GM18508 (cell line): Measurements from ENCODE around the gene TPSB2.
"Not testable (repeated sequence)": the region's sequence is repeated elsewhere in the genome, so short reads cannot be mapped to it uniquely, and the experiment has no call there.

Source experiments
- ATAC-seq: cut with Tn5 transposase; IDR thresholded peaks from one replicate; pipeline ENCODE4 v1.9.1; 2021; ENCODE audit warnings: moderate number of reproducible peaks; ENCODE audit not compliant: insufficient read depth, unreplicated experiment

The TPSB2 gene

GRCh38 chr16:1189455-1189854, 40.5 kb downstream of the TPSB2 start:
- ATAC-seq = no peak

- no peak for ATAC-seq
Observed at GRCh38 chr16:1188432-1189189, 41.4 kb downstream of the TPSB2 start.

- not testable (repeated sequence) for ATAC-seq
Observed at GRCh38 chr16:1185460-1186207, 44.4 kb downstream of the TPSB2 start.

- no peak for ATAC-seq
Observed at GRCh38 chr16:1184980-1185379, 45.0 kb downstream of the TPSB2 start.

GRCh38 chr16:1184156-1184868, 45.7 kb downstream of the TPSB2 start:
- no peak for ATAC-seq

- no peak for ATAC-seq
Observed at GRCh38 chr16:1182950-1183907, 46.8 kb downstream of the TPSB2 start.

GRCh38 chr16:1182316-1182671, 47.7 kb downstream of the TPSB2 start:
- no peak for ATAC-seq

- ATAC-seq = no peak
Observed at GRCh38 chr16:1181404-1182315, 48.3 kb downstream of the TPSB2 start.

GRCh38 chr16:1180549-1181403, 49.2 kb downstream of the TPSB2 start:
- ATAC-seq = no peak
